ENCODE results near the gene SLCO3A1. TPM values are rescaled to one million over a fixed set of nuclear protein-coding genes. Genes with fewer than 3 reads are reported as not detected.

The SLCO3A1 gene
- total and polyA plus RNA-seq, 8 donors: 2.4 to 38.8 (median 7.7) TPM

GRCh38 chr15:92159906-92160841, 306.7 kb downstream of the SLCO3A1 start:
- no peak overlapping the region for H3K27ac ChIP-seq
- peaks cover 0 to 17% (median 6%) of the 10 kb centered on the region in 4 donors for H3K4me1 ChIP-seq
- no peaks in the 10 kb centered on the region for H3K9me3 ChIP-seq
- peak in 1 of 2 donors; percentile 35 for DNase-seq
- intact Hi-C loops (cut with DNase I; ENCODE audit: low total_unique reads): no loop called here
- H3K27me3 ChIP-seq: no peaks in the 10 kb centered on the region
- H3K4me3 ChIP-seq: no peak overlapping the region
- peaks cover 4 to 36% (median 20%) of the 10 kb centered on the region in 4 donors for H3K36me3 ChIP-seq
- TF ChIP-seq EP300 (IDR thresholded peaks at IDR 0.05) (no peak), POLR2A (IDR thresholded peaks at IDR 0.05) (no peak), CTCF (IDR thresholded peaks at IDR 0.05) (no peak), POLR2AphosphoS5 (IDR thresholded peaks at IDR 0.05) (no peak)
- WGBS, 5 donors: 67 to 73% (median 69%) methylated on average over 15 of the region's 15 CpGs

- H3K4me1 ChIP-seq: peaks cover 0 to 17% (median 6%) of the 10 kb centered on the region in 4 donors
- TF ChIP-seq EP300 (IDR thresholded peaks at IDR 0.05) (no peak), POLR2AphosphoS5 (IDR thresholded peaks at IDR 0.05) (no peak), POLR2A (IDR thresholded peaks at IDR 0.05) (no peak), CTCF (IDR thresholded peaks at IDR 0.05) (no peak)
- intact Hi-C loops (cut with DNase I; ENCODE audit: low total_unique reads): no loop called here
- H3K27ac ChIP-seq: no peak overlapping the region
- 87 to 96% (median 93%) methylated on average over 6 of the region's 6 CpGs for WGBS, 5 donors
- no peaks in the 10 kb centered on the region for H3K27me3 ChIP-seq
- H3K9me3 ChIP-seq: no peaks in the 10 kb centered on the region
- no peak for DNase-seq
- H3K4me3 ChIP-seq: no peak overlapping the region
- H3K36me3 ChIP-seq: peaks cover 4 to 30% (median 22%) of the 10 kb centered on the region in 4 donors
Observed at GRCh38 chr15:92161039-92161670, 307.6 kb downstream of the SLCO3A1 start.

GRCh38 chr15:92162657-92163056, 309.1 kb downstream of the SLCO3A1 start:
- peaks cover 4 to 30% (median 23%) of the 10 kb centered on the region in 4 donors for H3K36me3 ChIP-seq
- H3K4me1 ChIP-seq: peaks cover 0 to 16% (median 6%) of the 10 kb centered on the region in 4 donors
- intact Hi-C loops (cut with DNase I; ENCODE audit: low total_unique reads): no loop called here
- no peaks in the 10 kb centered on the region for H3K27me3 ChIP-seq
- DNase-seq: no peak
- H3K9me3 ChIP-seq: no peaks in the 10 kb centered on the region
- H3K27ac ChIP-seq: no peak overlapping the region
- H3K4me3 ChIP-seq: no peak overlapping the region
- TF ChIP-seq POLR2A (IDR thresholded peaks at IDR 0.05): no peak
- no peak for TF ChIP-seq EP300 (IDR thresholded peaks at IDR 0.05)
- TF ChIP-seq POLR2AphosphoS5 (IDR thresholded peaks at IDR 0.05): no peak
- no peak for TF ChIP-seq CTCF (IDR thresholded peaks at IDR 0.05)
- WGBS, 5 donors: 93 to 95% (median 95%) methylated on average over 17 of the region's 17 CpGs

GRCh38 chr15:92163641-92164040, 310.1 kb downstream of the SLCO3A1 start:
- WGBS, 5 donors: 80 to 89% (median 83%) methylated on average over 10 of the region's 10 CpGs
- DNase-seq: no peak
- intact Hi-C loops (cut with DNase I; ENCODE audit: low total_unique reads): no loop called here
- TF ChIP-seq CTCF (IDR thresholded peaks at IDR 0.05) (no peak), EP300 (IDR thresholded peaks at IDR 0.05) (no peak), POLR2A (IDR thresholded peaks at IDR 0.05) (no peak), POLR2AphosphoS5 (IDR thresholded peaks at IDR 0.05) (no peak)
- no peaks in the 10 kb centered on the region for H3K9me3 ChIP-seq
- no peaks in the 10 kb centered on the region for H3K27me3 ChIP-seq
- H3K4me1 ChIP-seq: peaks cover 0 to 8% (median 5%) of the 10 kb centered on the region in 4 donors
- no peak overlapping the region for H3K27ac ChIP-seq
- peaks cover 4 to 30% (median 23%) of the 10 kb centered on the region in 4 donors for H3K36me3 ChIP-seq
- H3K4me3 ChIP-seq: no peak overlapping the region
